NCI-H1092 (cell line): ENCODE results near the gene LRCH4.

Source experiments
- DNase-seq: peaks from one replicate; lab custom pipeline; 2025; lab: John Stamatoyannopoulos, UW

Gene LRCH4

GRCh38 chr7:100604976-100605911 lies 19.3 kb upstream of the LRCH4 start:
- no peak for DNase-seq

GRCh38 chr7:100604028-100604975 lies 18.4 kb upstream of the LRCH4 start:
- DNase-seq, result peak; percentile 33

- no peak for DNase-seq
Measured at GRCh38 chr7:100603726-100604027, 17.7 kb upstream of the LRCH4 start.

GRCh38 chr7:100602889-100603725 lies 17.2 kb upstream of the LRCH4 start:
- DNase-seq, result no peak

GRCh38 chr7:100600730-100601038 lies 14.8 kb upstream of the LRCH4 start:
- DNase-seq, result no peak

GRCh38 chr7:100599911-100600729 lies 14.2 kb upstream of the LRCH4 start:
- DNase-seq, result no peak

- no peak for DNase-seq
Measured at GRCh38 chr7:100598425-100598824, 12.5 kb upstream of the LRCH4 start.

- no peak for DNase-seq
Measured at GRCh38 chr7:100595188-100595587, 9.3 kb upstream of the LRCH4 start.

- DNase-seq, result no peak
Measured at GRCh38 chr7:100591596-100591995, 5.7 kb upstream of the LRCH4 start.

GRCh38 chr7:100590077-100590737 lies 4.3 kb upstream of the LRCH4 start:
- no peak for DNase-seq

GRCh38 chr7:100589341-100589947 lies 3.5 kb upstream of the LRCH4 start:
- no peak for DNase-seq

GRCh38 chr7:100588438-100588837 lies 2.5 kb upstream of the LRCH4 start:
- DNase-seq, result no peak

- peak; percentile 100 for DNase-seq
Measured at GRCh38 chr7:100586266-100587025, 517 bp upstream of the LRCH4 start, which contains the start of gene FBXO24. Gene FBXO24 (plus strand): TSS chr7:100586328. CDS start chr7:100586626, 298 bp downstream.

GRCh38 chr7:100584683-100585510 lies 1.0 kb downstream of the LRCH4 start:
- no peak for DNase-seq

GRCh38 chr7:100584054-100584682 lies 1.8 kb downstream of the LRCH4 start:
- DNase-seq, result no peak

- DNase-seq, result no peak
Measured at GRCh38 chr7:100583132-100584053, 2.5 kb downstream of the LRCH4 start.

GRCh38 chr7:100582650-100583049 lies 3.3 kb downstream of the LRCH4 start:
- DNase-seq, result no peak
